GM13977 (cell line): Measurements from ENCODE around the gene RBM6.
"Not testable (repeated sequence)": the region's sequence is repeated elsewhere in the genome, so short reads cannot be mapped to it uniquely, and the experiment has no call there.

Experiments used
- DNase-seq: peaks from one replicate; pipeline ENCODE4 v3.0.0; 2012; ENCODE audit warnings: low spot score
- in situ Hi-C: fragments of 300-500 bp; cut with MboI; formaldehyde crosslinking; loops from one replicate; pipeline ENCODE4 v1.12.0; 2022; ENCODE audit warnings: low sequenced_read_pairs, low pct_unique_long_range_greater_than_20kb, mixed read lengths, inconsistent platforms; ENCODE audit not compliant: unreplicated experiment
- TF ChIP-seq, protein P1 (sequence below): IDR thresholded peaks from 2 replicates; pipeline ENCODE4 v1.5.1; 2012; ENCODE audit warnings: mild to moderate bottlenecking, control low read depth; ENCODE audit not compliant: insufficient read depth; ENCODE audit errors: extremely low read depth, missing control alignments

Gene RBM6

GRCh38 chr3:49901366-49902339 is 38.3 kb upstream of the RBM6 start:
- peak; percentile 75 for DNase-seq
- in situ Hi-C loops, result no loop called here
- TF ChIP-seq, protein P1, sequence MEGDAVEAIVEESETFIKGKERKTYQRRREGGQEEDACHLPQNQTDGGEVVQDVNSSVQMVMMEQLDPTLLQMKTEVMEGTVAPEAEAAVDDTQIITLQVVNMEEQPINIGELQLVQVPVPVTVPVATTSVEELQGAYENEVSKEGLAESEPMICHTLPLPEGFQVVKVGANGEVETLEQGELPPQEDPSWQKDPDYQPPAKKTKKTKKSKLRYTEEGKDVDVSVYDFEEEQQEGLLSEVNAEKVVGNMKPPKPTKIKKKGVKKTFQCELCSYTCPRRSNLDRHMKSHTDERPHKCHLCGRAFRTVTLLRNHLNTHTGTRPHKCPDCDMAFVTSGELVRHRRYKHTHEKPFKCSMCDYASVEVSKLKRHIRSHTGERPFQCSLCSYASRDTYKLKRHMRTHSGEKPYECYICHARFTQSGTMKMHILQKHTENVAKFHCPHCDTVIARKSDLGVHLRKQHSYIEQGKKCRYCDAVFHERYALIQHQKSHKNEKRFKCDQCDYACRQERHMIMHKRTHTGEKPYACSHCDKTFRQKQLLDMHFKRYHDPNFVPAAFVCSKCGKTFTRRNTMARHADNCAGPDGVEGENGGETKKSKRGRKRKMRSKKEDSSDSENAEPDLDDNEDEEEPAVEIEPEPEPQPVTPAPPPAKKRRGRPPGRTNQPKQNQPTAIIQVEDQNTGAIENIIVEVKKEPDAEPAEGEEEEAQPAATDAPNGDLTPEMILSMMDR, result no peak

- TF ChIP-seq, protein P1, result no peak
- in situ Hi-C loops, result no loop called here
- no peak for DNase-seq
Measured at GRCh38 chr3:49902511-49903345, 37.2 kb upstream of the RBM6 start.

- peak; percentile 93 for DNase-seq
- TF ChIP-seq, protein P1, result no peak
- in situ Hi-C loops, result no loop called here
Measured at GRCh38 chr3:49903451-49904424, 36.2 kb upstream of the RBM6 start, which contains the start of gene MST1R. Gene MST1R, minus strand, starts transcription at chr3:49903873. Its CDS starts 264 bp downstream, at chr3:49903609.

GRCh38 chr3:49904448-49904847 is 35.5 kb upstream of the RBM6 start:
- DNase-seq, in situ Hi-C loops: not testable (repeated sequence)

GRCh38 chr3:49906073-49906743 is 33.7 kb upstream of the RBM6 start:
- in situ Hi-C loops, result no loop called here
- TF ChIP-seq, protein P1, result peak; percentile 81
- DNase-seq, result peak; percentile 90
